Mesothelial cell of epicardium (in vitro differentiated cells): ENCODE measurements around the gene ZNF618. TPM values are rescaled to one million over a fixed set of nuclear protein-coding genes. Genes with fewer than 3 reads are reported as not detected.

ENCODE experiments used
- DNase-seq, 2 experiments: peaks; one replicate each; pipeline ENCODE4 v3.0.0; 2021; ENCODE audit warnings: low spot score in 2 of 2; ENCODE audit not compliant: unreplicated experiment in 2 of 2
- H3K27ac Mint-ChIP-seq: 2 replicates; pipeline ENCODE4 v1.8.0; 2021; ENCODE audit warnings: mixed read lengths
- H3K27me3 Mint-ChIP-seq: 2 replicates; pipeline ENCODE4 v1.8.0; 2021; ENCODE audit warnings: low read depth, mixed read lengths
- H3K36me3 Mint-ChIP-seq: 2 replicates; pipeline ENCODE4 v1.8.0; 2021; ENCODE audit warnings: mixed read lengths
- H3K4me1 Mint-ChIP-seq: 2 replicates; pipeline ENCODE4 v1.8.0; 2021; ENCODE audit warnings: mixed read lengths
- H3K4me3 Mint-ChIP-seq: 2 replicates; pipeline ENCODE4 v1.8.0; 2021; ENCODE audit warnings: mild to moderate bottlenecking, moderate library complexity, mixed read lengths
- H3K9me3 Mint-ChIP-seq: 2 replicates; pipeline ENCODE4 v1.8.0; 2021; ENCODE audit warnings: mixed read lengths
- CTCF ChIP-seq: fragments of 200-600 bp; sonication (generic); IDR thresholded peaks from one replicate; pipeline ENCODE4 v1.5.0; 2021; ENCODE audit warnings: antibody characterized with exemption; ENCODE audit not compliant: unreplicated experiment
- total RNA-seq: library from RNA; stranded (reverse); gene quantifications from 3 replicates; pipeline ENCODE4 v1.2.1, GENCODE V29; 2021

ZNF618 gene
- total RNA-seq, 1 donor from 2014 or later = 78.9 TPM

- Mint-ChIP-seq H3K36me3 (peaks cover 35% of the 10 kb centered on the region), H3K9me3 (peaks cover 26% of the 10 kb centered on the region), H3K27ac (peak overlapping the region; percentile 62), H3K27me3 (no peaks in the 10 kb centered on the region), H3K4me3 (no peak overlapping the region), H3K4me1 (peaks cover 42% of the 10 kb centered on the region)
- DNase-seq = no peak
- TF ChIP-seq CTCF = no peak
Measured at GRCh38 chr9:113887436-113887835, 11.3 kb downstream of the ZNF618 start.

GRCh38 chr9:113888336-113888735, 12.2 kb downstream of the ZNF618 start:
- DNase-seq = no peak
- no peak overlapping the region for H3K4me3 Mint-ChIP-seq
- peaks cover 40% of the 10 kb centered on the region for H3K36me3 Mint-ChIP-seq
- peaks cover 38% of the 10 kb centered on the region for H3K4me1 Mint-ChIP-seq
- peak overlapping the region; percentile 86 for H3K27ac Mint-ChIP-seq
- peaks cover 30% of the 10 kb centered on the region for H3K9me3 Mint-ChIP-seq
- H3K27me3 Mint-ChIP-seq = no peaks in the 10 kb centered on the region
- TF ChIP-seq CTCF = no peak

- peaks cover 30% of the 10 kb centered on the region for H3K9me3 Mint-ChIP-seq
- H3K27me3 Mint-ChIP-seq = no peaks in the 10 kb centered on the region
- peaks cover 37% of the 10 kb centered on the region for H3K4me1 Mint-ChIP-seq
- TF ChIP-seq CTCF = no peak
- no peak overlapping the region for H3K4me3 Mint-ChIP-seq
- DNase-seq = no peak
- H3K36me3 Mint-ChIP-seq = peaks cover 41% of the 10 kb centered on the region
- H3K27ac Mint-ChIP-seq = peak overlapping the region; percentile 31
Measured at GRCh38 chr9:113888976-113889375, 12.9 kb downstream of the ZNF618 start.

GRCh38 chr9:113890704-113891103, 14.6 kb downstream of the ZNF618 start:
- H3K36me3 Mint-ChIP-seq = peaks cover 48% of the 10 kb centered on the region

GRCh38 chr9:113892861-113893491, 16.9 kb downstream of the ZNF618 start:
- Mint-ChIP-seq H3K27ac (no peak overlapping the region), H3K36me3 (peaks cover 60% of the 10 kb centered on the region), H3K4me3 (no peak overlapping the region), H3K27me3 (no peaks in the 10 kb centered on the region), H3K4me1 (peaks cover 8% of the 10 kb centered on the region), H3K9me3 (peaks cover 47% of the 10 kb centered on the region)
- DNase-seq = no peak
- TF ChIP-seq CTCF = no peak

More at GRCh38 chr9:113890704-113891103, 14.6 kb downstream of the ZNF618 start:
- Mint-ChIP-seq H3K4me1 (peaks cover 26% of the 10 kb centered on the region), H3K27ac (no peak overlapping the region), H3K9me3 (peaks cover 36% of the 10 kb centered on the region), H3K27me3 (no peaks in the 10 kb centered on the region), H3K4me3 (no peak overlapping the region)
- no peak for DNase-seq
- no peak for TF ChIP-seq CTCF
